ENCODE data around the gene GRHPR.
"Not testable (repeated sequence)": the region's sequence is repeated elsewhere in the genome, so short reads cannot be mapped to it uniquely, and the experiment has no call there.

Gene GRHPR

GRCh38 chr9:37451628-37452027 is 29.1 kb downstream of the GRHPR start:
- DNase-seq: no peak

- DNase-seq: no peak
These were observed 30.1 kb downstream of the GRHPR start for GRCh38 chr9:37452611-37453010.

GRCh38 chr9:37453827-37454226 is 31.3 kb downstream of the GRHPR start:
- DNase-seq: no peak

- DNase-seq: no peak
These were observed 31.7 kb downstream of the GRHPR start for GRCh38 chr9:37454238-37454637.

- DNase-seq: no peak
These were observed 33.6 kb downstream of the GRHPR start for GRCh38 chr9:37455884-37456647.

- DNase-seq: no peak
These were observed 34.3 kb downstream of the GRHPR start for GRCh38 chr9:37456817-37457216.

- DNase-seq: no peak
These were observed 41.5 kb downstream of the GRHPR start for GRCh38 chr9:37464006-37464405.

GRCh38 chr9:37464426-37465248 is 42.1 kb downstream of the GRHPR start:
- DNase-seq: peak; percentile 77

GRCh38 chr9:37465249-37466036 is 42.9 kb downstream of the GRHPR start, which contains the start of gene ZBTB5:
Gene ZBTB5 (minus strand): TSS chr9:37465450. CDS start chr9:37442551, 22,899 bp downstream.
- peak; percentile 100 for DNase-seq

GRCh38 chr9:37466037-37466709 is 43.7 kb downstream of the GRHPR start:
- peak; percentile 66 for DNase-seq

- not testable (repeated sequence) for DNase-seq
These were observed 45.0 kb downstream of the GRHPR start for GRCh38 chr9:37467530-37467929.

GRCh38 chr9:37468620-37469019 is 46.1 kb downstream of the GRHPR start:
- no peak for DNase-seq

GRCh38 chr9:37471942-37472684 is 49.6 kb downstream of the GRHPR start:
- no peak for DNase-seq

GRCh38 chr9:37473982-37474381 is 51.5 kb downstream of the GRHPR start:
- DNase-seq: not testable (repeated sequence)

GRCh38 chr9:37474438-37474837 is 51.9 kb downstream of the GRHPR start:
- no peak for DNase-seq

- DNase-seq: no peak
These were observed 54.4 kb downstream of the GRHPR start for GRCh38 chr9:37476930-37477329.

GRCh38 chr9:37477443-37477842 is 54.9 kb downstream of the GRHPR start:
- not testable (repeated sequence) for DNase-seq

GRCh38 chr9:37477987-37478619 is 55.6 kb downstream of the GRHPR start:
- DNase-seq: not testable (repeated sequence)

- DNase-seq: no peak
These were observed 58.3 kb downstream of the GRHPR start for GRCh38 chr9:37480759-37481158.

- DNase-seq: peak; percentile 92
These were observed 63.1 kb downstream of the GRHPR start, which contains the start of gene POLR1E for GRCh38 chr9:37485389-37486255. Gene POLR1E (plus strand): TSS chr9:37485948. CDS start chr9:37486048, 100 bp downstream.
